Prostate gland (tissue), 2 donors: ENCODE results near the gene DMXL1. TPM values are rescaled to one million over a fixed set of nuclear protein-coding genes. Genes with fewer than 3 reads are reported as not detected.

Experiments
- DNase-seq: peaks from one replicate; pipeline ENCODE4 v3.0.0-alpha.2; 2019; ENCODE audit warnings: low spot score
- H3K27ac ChIP-seq, 2 donors: fragments of 200-600 bp; sonication (generic); 2 replicates each; pipeline ENCODE4 v1.5.1; 2017 to 2019
- H3K27me3 ChIP-seq: fragments of 200-600 bp; sonication (generic); replicated peaks from 2 replicates; pipeline ENCODE4 v1.5.1; 2019; ENCODE audit not compliant: insufficient read depth
- H3K36me3 ChIP-seq, 2 donors: fragments of 200-600 bp; sonication (generic); 1 replicate in 1 of 2; 2 replicates in 1 of 2; pipeline versions ENCODE4 v1.5.1 to v1.8.1; 2017 to 2019
- H3K4me1 ChIP-seq: fragments of 200-600 bp; sonication (generic); replicated peaks from 2 replicates; pipeline ENCODE4 v1.5.1; 2019
- H3K4me3 ChIP-seq, 2 donors: fragments of 200-600 bp; sonication (generic); 2 replicates each; pipeline ENCODE4 v1.5.1; 2017 to 2019
- H3K9me3 ChIP-seq: fragments of 200-600 bp; sonication (generic); 2 replicates; pipeline ENCODE4 v1.5.1; 2017
- POLR2A ChIP-seq: fragments of 450-650 bp; IDR thresholded peaks from one replicate; pipeline ENCODE4 v1.6.1; 2016; ENCODE audit warnings: antibody characterized with exemption, mild to moderate bottlenecking
- POLR2AphosphoS5 ChIP-seq: sonication (generic); formaldehyde crosslinking; IDR thresholded peaks from one replicate; pipeline ENCODE4 v1.6.1; 2017; ENCODE audit warnings: antibody characterized with exemption
- WGBS: methylation state at CpG from one replicate; pipeline ENCODE4 v1.1.5; 2018; 5-methylcytosine and 5-hydroxymethylcytosine counted together
- intact Hi-C: fragments of 100-400 bp; cut with DNase I; formaldehyde crosslinking; loops from one replicate; pipeline ENCODE4 v1.14.2; 2022
- total RNA-seq, 2 donors: library from RNA; depleted of rRNA; stranded (reverse); fragments of >200 nt; gene quantifications; one replicate each; pipeline ENCODE4 v1.1.0, GENCODE V29; 2016
- TF ChIP-seq, protein P1 (sequence below), 4 experiments: fragments of 200-600 bp in 2 of 4; fragments of 450-650 bp in 2 of 4; sonication (generic) in 2 of 4; IDR thresholded peaks; 1 replicate in 3 of 4; 2 replicates in 1 of 4; pipeline ENCODE4 v1.5.1; 2016 to 2019; ENCODE audit warnings: antibody characterized with exemption in 4 of 4, mild to moderate bottlenecking in 2 of 4, moderate library complexity in 2 of 4

Gene DMXL1
- total RNA-seq, 2 donors from 2014 or later, result 89.2 to 180 TPM

DNA sequence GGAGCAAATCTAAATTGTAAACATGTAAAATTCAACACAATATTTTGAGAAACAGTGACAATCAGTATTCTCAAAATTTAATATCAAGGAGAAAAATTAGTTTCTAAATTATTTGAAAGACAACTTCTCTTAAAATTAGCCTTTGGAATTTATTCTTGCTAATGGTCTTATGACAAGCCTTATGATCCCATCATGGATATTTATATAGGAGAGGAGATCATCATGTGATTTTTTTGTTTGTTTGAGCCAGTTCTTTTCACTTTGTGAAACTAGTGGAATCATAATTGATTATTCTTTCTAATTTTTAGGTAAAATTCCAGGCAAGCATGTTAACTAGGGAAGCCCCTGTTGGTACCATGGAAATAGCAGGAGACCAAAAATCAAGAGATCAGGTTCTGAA, 24.7 kb downstream of the DMXL1 start:
- no peaks in the 10 kb centered on the region for H3K9me3 ChIP-seq
- TF ChIP-seq POLR2AphosphoS5, result no peak
- no peak for TF ChIP-seq POLR2A
- TF ChIP-seq, protein P1, sequence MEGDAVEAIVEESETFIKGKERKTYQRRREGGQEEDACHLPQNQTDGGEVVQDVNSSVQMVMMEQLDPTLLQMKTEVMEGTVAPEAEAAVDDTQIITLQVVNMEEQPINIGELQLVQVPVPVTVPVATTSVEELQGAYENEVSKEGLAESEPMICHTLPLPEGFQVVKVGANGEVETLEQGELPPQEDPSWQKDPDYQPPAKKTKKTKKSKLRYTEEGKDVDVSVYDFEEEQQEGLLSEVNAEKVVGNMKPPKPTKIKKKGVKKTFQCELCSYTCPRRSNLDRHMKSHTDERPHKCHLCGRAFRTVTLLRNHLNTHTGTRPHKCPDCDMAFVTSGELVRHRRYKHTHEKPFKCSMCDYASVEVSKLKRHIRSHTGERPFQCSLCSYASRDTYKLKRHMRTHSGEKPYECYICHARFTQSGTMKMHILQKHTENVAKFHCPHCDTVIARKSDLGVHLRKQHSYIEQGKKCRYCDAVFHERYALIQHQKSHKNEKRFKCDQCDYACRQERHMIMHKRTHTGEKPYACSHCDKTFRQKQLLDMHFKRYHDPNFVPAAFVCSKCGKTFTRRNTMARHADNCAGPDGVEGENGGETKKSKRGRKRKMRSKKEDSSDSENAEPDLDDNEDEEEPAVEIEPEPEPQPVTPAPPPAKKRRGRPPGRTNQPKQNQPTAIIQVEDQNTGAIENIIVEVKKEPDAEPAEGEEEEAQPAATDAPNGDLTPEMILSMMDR (IDR thresholded peaks at IDR 0.05), result no peak
- H3K4me3 ChIP-seq, result no peak overlapping the region
- intact Hi-C loops, result no loop called here
- DNase-seq, result no peak
- no peaks in the 10 kb centered on the region for H3K36me3 ChIP-seq
- no peaks in the 10 kb centered on the region for H3K27me3 ChIP-seq
- no peaks in the 10 kb centered on the region for H3K4me1 ChIP-seq
- H3K27ac ChIP-seq, result no peak overlapping the region

DNA sequence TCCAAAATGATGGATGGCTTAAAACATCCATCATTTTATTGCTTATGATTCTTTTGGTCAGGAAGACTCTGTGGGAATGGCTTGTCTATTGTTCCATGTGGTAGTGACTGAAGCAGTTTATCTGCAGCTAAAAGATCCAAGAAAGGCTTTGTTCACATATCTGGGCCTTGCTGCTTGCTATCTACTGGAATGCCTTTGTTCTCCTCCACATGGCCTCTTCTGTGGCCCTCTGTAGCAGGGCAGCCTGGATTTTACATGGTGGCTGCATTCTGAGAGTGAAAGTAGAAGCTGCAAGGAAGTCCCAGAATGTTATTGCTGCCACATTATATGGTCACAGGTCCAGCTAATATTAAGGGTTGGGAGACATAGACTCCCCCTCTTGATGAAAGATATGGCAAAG, 35.1 kb downstream of the DMXL1 start:
- intact Hi-C loops, result no loop called here
- DNase-seq, result no peak

DNA sequence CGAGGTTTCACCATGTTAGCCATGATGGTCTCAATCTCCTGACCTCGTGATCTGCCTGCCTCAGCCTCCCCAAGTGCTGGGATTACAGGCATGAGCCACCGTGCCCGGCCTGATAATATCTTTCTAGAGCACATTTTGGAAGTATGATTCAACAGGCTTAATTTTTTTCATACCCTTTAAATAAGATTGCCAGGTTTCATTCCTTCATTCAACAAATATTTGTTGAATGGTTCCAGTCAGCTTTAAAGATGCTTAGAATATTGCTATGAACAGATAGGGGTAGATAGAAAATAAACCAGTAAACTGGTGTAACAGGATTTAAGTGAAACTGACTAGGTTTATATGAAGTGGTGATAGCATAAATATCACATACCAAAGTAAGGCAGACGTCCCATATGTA, 41.3 kb downstream of the DMXL1 start:
- TF ChIP-seq POLR2AphosphoS5, result no peak
- Histone ChIP-seq H3K9me3 (no peaks in the 10 kb centered on the region), H3K36me3 (no peaks in the 10 kb centered on the region), H3K4me3 (no peak overlapping the region), H3K4me1 (no peaks in the 10 kb centered on the region), H3K27ac (no peak overlapping the region), H3K27me3 (no peaks in the 10 kb centered on the region)
- 89% methylated on average over 5 of the region's 5 CpGs for whole genome bisulfite sequencing
- intact Hi-C loops, result no loop called here
- DNase-seq, result no peak

More for the DNA sequence above, 35.1 kb downstream of the DMXL1 start:
- Histone ChIP-seq H3K4me1 (no peaks in the 10 kb centered on the region), H3K27me3 (no peaks in the 10 kb centered on the region), H3K27ac (no peak overlapping the region), H3K4me3 (no peak overlapping the region), H3K9me3 (no peaks in the 10 kb centered on the region), H3K36me3 (no peaks in the 10 kb centered on the region)
- TF ChIP-seq, protein P1 (IDR thresholded peaks at IDR 0.05), result no peak
- TF ChIP-seq POLR2AphosphoS5, result no peak
- TF ChIP-seq POLR2A, result no peak

DNA sequence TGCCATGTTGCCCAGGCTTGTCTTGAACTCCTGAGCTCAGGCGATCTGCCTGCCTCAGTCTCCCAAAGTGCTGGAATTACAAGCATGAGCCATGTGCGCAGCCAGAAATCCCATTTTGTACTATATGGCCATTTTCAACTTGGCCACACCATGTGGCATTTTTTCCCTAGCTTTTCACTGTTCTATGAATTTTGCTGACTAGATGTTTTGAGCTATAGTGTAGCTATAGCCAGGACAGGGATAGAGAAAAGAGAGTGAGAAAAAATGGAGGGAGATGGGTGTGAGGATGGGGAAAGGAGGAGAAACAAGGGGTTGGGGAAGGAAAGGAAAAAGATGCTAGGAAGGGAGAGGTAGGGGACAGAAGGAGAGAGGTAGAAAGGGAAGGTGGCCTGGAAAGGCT, 46.4 kb downstream of the DMXL1 start:
- intact Hi-C loops, result no loop called here
- TF ChIP-seq POLR2AphosphoS5 (no peak), POLR2A (no peak)
- TF ChIP-seq, protein P1 (IDR thresholded peaks at IDR 0.05), result no peak
- Histone ChIP-seq H3K4me1 (no peaks in the 10 kb centered on the region), H3K27ac (no peak overlapping the region), H3K9me3 (no peaks in the 10 kb centered on the region), H3K4me3 (no peak overlapping the region), H3K36me3 (no peaks in the 10 kb centered on the region), H3K27me3 (no peaks in the 10 kb centered on the region)
- DNase-seq, result no peak
- 92% methylated on average over 2 of the region's 2 CpGs for WGBS

DNA sequence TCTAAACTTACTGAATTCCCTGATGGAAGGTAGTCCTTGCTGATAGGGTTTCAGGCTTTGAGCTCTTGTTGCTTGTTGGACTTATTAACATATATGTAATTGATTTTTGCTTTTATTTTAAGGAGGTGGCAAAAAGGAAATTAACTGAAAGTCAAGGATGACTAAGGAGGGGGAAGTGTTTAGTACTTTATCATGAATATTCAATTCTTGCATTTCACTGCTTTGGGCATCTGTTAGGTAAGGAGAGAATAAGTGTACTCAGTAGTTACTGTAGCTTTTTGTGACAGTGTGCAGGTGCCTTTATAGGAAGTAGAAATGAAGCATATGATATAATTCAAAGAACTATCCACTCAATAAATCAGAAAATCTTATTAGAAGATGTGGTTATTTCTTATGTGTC, 47.1 kb downstream of the DMXL1 start:
- TF ChIP-seq POLR2AphosphoS5 (no peak), POLR2A (no peak)
- TF ChIP-seq, protein P1 (IDR thresholded peaks at IDR 0.05), result no peak
- H3K4me1 ChIP-seq, result no peaks in the 10 kb centered on the region
- intact Hi-C loops, result no loop called here
- no peaks in the 10 kb centered on the region for H3K36me3 ChIP-seq
- no peak overlapping the region for H3K4me3 ChIP-seq
- no peaks in the 10 kb centered on the region for H3K9me3 ChIP-seq
- H3K27ac ChIP-seq, result no peak overlapping the region
- no peaks in the 10 kb centered on the region for H3K27me3 ChIP-seq
- no peak for DNase-seq
